Neural crest cell (in vitro differentiated cells): Measurements from ENCODE around the gene JARID2. TPM values are rescaled to one million over a fixed set of nuclear protein-coding genes. Genes with fewer than 3 reads are reported as not detected.
A peak's percentile ranks its signal among the peaks of the same experiment; 100 is the strongest.

Source experiments
- DNase-seq: peaks from one replicate; pipeline ENCODE4 v3.0.0; 2021; ENCODE audit warnings: low read depth, mixed read lengths, low spot score
- H3K27ac Mint-ChIP-seq: one replicate; pipeline ENCODE4 v1.8.0; 2021; ENCODE audit warnings: mild to moderate bottlenecking, mixed read lengths; ENCODE audit not compliant: unreplicated experiment
- H3K27me3 Mint-ChIP-seq: 2 replicates; pipeline ENCODE4 v1.8.0; 2021; ENCODE audit warnings: low read depth, mild to moderate bottlenecking, mixed read lengths
- H3K36me3 Mint-ChIP-seq: 2 replicates; pipeline ENCODE4 v1.8.0; 2021; ENCODE audit warnings: low read depth, mild to moderate bottlenecking, mixed read lengths
- H3K4me1 Mint-ChIP-seq: 2 replicates; pipeline ENCODE4 v1.8.0; 2021; ENCODE audit warnings: mixed read lengths
- H3K4me3 Mint-ChIP-seq: one replicate; pipeline ENCODE4 v1.8.0; 2021; ENCODE audit warnings: mild to moderate bottlenecking, mixed read lengths
- H3K9me3 Mint-ChIP-seq: 2 replicates; pipeline ENCODE4 v1.8.0; 2021; ENCODE audit warnings: mixed read lengths
- CTCF ChIP-seq: fragments of 200-600 bp; sonication (generic); conservative IDR thresholded peaks from 2 replicates; pipeline ENCODE4 v1.5.0; 2021; ENCODE audit warnings: antibody characterized with exemption, mild to moderate bottlenecking
- total RNA-seq: library from RNA; stranded (reverse); gene quantifications from 2 replicates; pipeline ENCODE4 v1.2.1, GENCODE V29; 2021

JARID2 gene
- total RNA-seq, 1 donor from 2014 or later = 33.9 TPM

- H3K36me3 Mint-ChIP-seq = peaks cover 2% of the 10 kb centered on the region
- H3K27me3 Mint-ChIP-seq = no peaks in the 10 kb centered on the region
- peaks cover 55% of the 10 kb centered on the region for H3K4me1 Mint-ChIP-seq
- DNase-seq = no peak
- no peaks in the 10 kb centered on the region for H3K9me3 Mint-ChIP-seq
- H3K4me3 Mint-ChIP-seq = no peak overlapping the region
- H3K27ac Mint-ChIP-seq = no peak overlapping the region
- TF ChIP-seq CTCF = no peak
Measured at GRCh38 chr6:15326067-15326614, 80.3 kb downstream of the JARID2 start.

GRCh38 chr6:15327271-15327670 is 81.4 kb downstream of the JARID2 start:
- no peak for DNase-seq
- no peaks in the 10 kb centered on the region for H3K9me3 Mint-ChIP-seq
- H3K4me1 Mint-ChIP-seq = peaks cover 50% of the 10 kb centered on the region
- TF ChIP-seq CTCF = peak; percentile 14
- H3K4me3 Mint-ChIP-seq = no peak overlapping the region
- H3K27ac Mint-ChIP-seq = no peak overlapping the region
- H3K27me3 Mint-ChIP-seq = no peaks in the 10 kb centered on the region
- peaks cover 2% of the 10 kb centered on the region for H3K36me3 Mint-ChIP-seq

- no peak for TF ChIP-seq CTCF
- peaks cover 41% of the 10 kb centered on the region for H3K4me1 Mint-ChIP-seq
- no peak overlapping the region for H3K4me3 Mint-ChIP-seq
- H3K27me3 Mint-ChIP-seq = no peaks in the 10 kb centered on the region
- DNase-seq = no peak
- no peaks in the 10 kb centered on the region for H3K9me3 Mint-ChIP-seq
- H3K36me3 Mint-ChIP-seq = no peaks in the 10 kb centered on the region
- H3K27ac Mint-ChIP-seq = peak overlapping the region; percentile 51
Measured at GRCh38 chr6:15329197-15329671, 83.4 kb downstream of the JARID2 start.

- Mint-ChIP-seq H3K27ac (no peak overlapping the region), H3K4me1 (peaks cover 38% of the 10 kb centered on the region), H3K9me3 (no peaks in the 10 kb centered on the region), H3K4me3 (no peak overlapping the region), H3K36me3 (no peaks in the 10 kb centered on the region), H3K27me3 (no peaks in the 10 kb centered on the region)
- TF ChIP-seq CTCF = no peak
- DNase-seq = no peak
Measured at GRCh38 chr6:15330174-15330944, 84.5 kb downstream of the JARID2 start.

- no peaks in the 10 kb centered on the region for H3K27me3 Mint-ChIP-seq
- DNase-seq = no peak
- H3K27ac Mint-ChIP-seq = no peak overlapping the region
- no peaks in the 10 kb centered on the region for H3K36me3 Mint-ChIP-seq
- no peak overlapping the region for H3K4me3 Mint-ChIP-seq
- TF ChIP-seq CTCF = no peak
- no peaks in the 10 kb centered on the region for H3K9me3 Mint-ChIP-seq
- peaks cover 37% of the 10 kb centered on the region for H3K4me1 Mint-ChIP-seq
Measured at GRCh38 chr6:15331143-15331542, 85.3 kb downstream of the JARID2 start.
